ENCODE data around the gene FKBP11. TPM values are rescaled to one million over a fixed set of nuclear protein-coding genes. Genes with fewer than 3 reads are reported as not detected.

Gene FKBP11
- total RNA-seq, 1 experiment from 2014 or later: 18.5 TPM

GRCh38 chr12:48927261-48927660 is 2.0 kb upstream of the FKBP11 start (continued):
- no peak for TF ChIP-seq ZBTB33 (IDR thresholded peaks at IDR 0.05; ENCODE audit: extremely low read depth, insufficient replicate concordance, low read length)
- no peak for TF ChIP-seq CTCF (IDR thresholded peaks at IDR 0.05 in 2 of 3, conservative IDR thresholded peaks at IDR 0.05 in 1 of 3; ENCODE audit: borderline replicate concordance in 1 of 3, insufficient read depth in 1 of 3, low read depth in 2 of 3, low read length in 2 of 3)
- no peak for TF ChIP-seq ZFX (IDR thresholded peaks at IDR 0.05)
- no peak for TF ChIP-seq CEBPB (IDR thresholded peaks at IDR 0.05; ENCODE audit: low read depth)

- CTCF ChIA-PET: no interaction called here
- POLR2A ChIA-PET: no interaction called here
- no peak for TF ChIP-seq MAX (IDR thresholded peaks at IDR 0.05)
- no peak for TF ChIP-seq YY1 (IDR thresholded peaks at IDR 0.05; ENCODE audit: extremely low read depth, insufficient replicate concordance, low read depth, low read length)
- no peak for TF ChIP-seq POLR2AphosphoS5 (IDR thresholded peaks at IDR 0.05; ENCODE audit: low read depth, low read length)
- no peak for TF ChIP-seq POLR2A (IDR thresholded peaks at IDR 0.05; ENCODE audit: borderline replicate concordance, extremely low read depth, insufficient read depth, insufficient read length)
- no peak for TF ChIP-seq ATF3 (IDR thresholded peaks at IDR 0.05)
- TF ChIP-seq ZBTB33 (IDR thresholded peaks at IDR 0.05; ENCODE audit: extremely low read depth, insufficient replicate concordance, low read length): no peak
- TF ChIP-seq REST (IDR thresholded peaks at IDR 0.05; ENCODE audit: low read depth): no peak
- no peak for TF ChIP-seq SRF (IDR thresholded peaks at IDR 0.05; ENCODE audit: low read depth)
Measured at GRCh38 chr12:48924617-48925303, 532 bp downstream of the FKBP11 start.

More at GRCh38 chr12:48924617-48925303, 532 bp downstream of the FKBP11 start:
- ATAC-seq (no peak), DNase-seq (ENCODE audit: low read depth, low spot score) (no peak)
- Histone ChIP-seq H3K9ac (ENCODE audit: low read length) (no peak overlapping the region), H3K79me2 (ENCODE audit: insufficient read depth, low read length) (no peaks in the 10 kb centered on the region), H3K27me3 (ENCODE audit: insufficient read depth, low read length) (no peaks in the 10 kb centered on the region), H2AFZ (ENCODE audit: low read depth, low read length, poor library complexity, severe bottlenecking) (no peak overlapping the region), H4K20me1 (ENCODE audit: insufficient read depth) (no peaks in the 10 kb centered on the region), H3K4me3 (replicated peaks in 1 of 2; ENCODE audit: low read depth in 1 of 2, low read length in 2 of 2) (no peak overlapping the region), H3K9me2 (ENCODE audit: insufficient read depth) (no peaks in the 10 kb centered on the region), H3K9me3 (ENCODE audit: control insufficient read depth in 1 of 2, insufficient read depth in 1 of 2, low read depth in 1 of 2, low read length in 2 of 2) (no peaks in the 10 kb centered on the region), H3K4me2 (ENCODE audit: low read length) (no peak overlapping the region), H3K36me3 (ENCODE audit: control insufficient read depth in 1 of 2, insufficient read depth in 2 of 2, low read length in 2 of 2) (peaks cover 12 to 28% of the 10 kb centered on the region in 2 experiments; a peak in 3 of 4 replicates), H3K27ac (ENCODE audit: low read depth, low read length) (no peak overlapping the region), H3K4me1 (ENCODE audit: control insufficient read depth in 1 of 2, insufficient read depth in 2 of 2, low read length in 2 of 2) (no peaks in the 10 kb centered on the region)
- intact Hi-C loops (cut with micrococcal nuclease): no loop called here
- BruUV-seq (replicated peaks): no TSS peak
- RAD21 ChIA-PET (ENCODE audit: low non-redundant PET in 1 of 2, low total read pairs in 2 of 2, uncharacterized antibody in 2 of 2, unreplicated experiment in 2 of 2): no interaction called here
